ENCODE data around the gene RHEB. TPM values are rescaled to one million over a fixed set of nuclear protein-coding genes. Genes with fewer than 3 reads are reported as not detected.

The RHEB gene
- total RNA-seq, 1 experiment from 2014 or later: 114 TPM

- H3K56ac ChIP-seq (ENCODE audit: insufficient read length, low read depth, low read length): no peak overlapping the region
- Mint-ChIP-seq H3K9me3 (no peaks in the 10 kb centered on the region), H3K4me3 (no peak overlapping the region), H3K27me3 (ENCODE audit: low read depth) (peaks cover 7% of the 10 kb centered on the region), H3K27ac (no peak overlapping the region), H3K36me3 (ENCODE audit: insufficient read depth in 1 of 3, low read depth in 3 of 3) (no peaks in the 10 kb centered on the region; a peak in 1 of 7 replicates), H3K4me1 (peaks cover 33 to 41% of the 10 kb centered on the region in 2 experiments)
- H3K27ac ChIP-seq (ENCODE audit: insufficient read length, low read depth, low read length): no peak overlapping the region
- H2BK20ac ChIP-seq (ENCODE audit: low read depth, low read length, poor library complexity, severe bottlenecking): no peak overlapping the region
- no peak overlapping the region for H3T11ph ChIP-seq (ENCODE audit: low read length)
- H3K9ac ChIP-seq (ENCODE audit: extremely low read depth, insufficient read length, low read length): no peak overlapping the region
- no peak overlapping the region for H2BK5ac ChIP-seq (ENCODE audit: insufficient read length, low read length)
- H2AK5ac ChIP-seq (ENCODE audit: insufficient read length, low read length): no peak overlapping the region
- TF ChIP-seq CTCF (conservative IDR thresholded peaks at IDR 0.05): no peak
- H3K4me1 ChIP-seq (ENCODE audit: insufficient read depth, low read length): peaks cover 3% of the 10 kb centered on the region; the same call in 1 of the 2 replicates
- no peaks in the 10 kb centered on the region for H3K23me2 ChIP-seq (ENCODE audit: insufficient read length, low read depth, low read length, poor library complexity, severe bottlenecking)
- no CpG with 5 or more reads among the region's 5 CpGs for WGBS (ENCODE audit: extremely low coverage, insufficient read length, low lambda C conversion rate)
- no peak overlapping the region for H3K14ac ChIP-seq (ENCODE audit: insufficient read depth, low read length)
- H3K79me1 ChIP-seq (ENCODE audit: insufficient read depth, low read depth, low read length, poor library complexity, severe bottlenecking): no peaks in the 10 kb centered on the region
- no peak overlapping the region for H3K4me2 ChIP-seq (ENCODE audit: insufficient read depth, insufficient read length, low read length)
- no peak overlapping the region for H4K91ac ChIP-seq (ENCODE audit: insufficient read length, low read depth, low read length)
- no peak overlapping the region for H2BK12ac ChIP-seq (ENCODE audit: insufficient read length, low read depth, low read length)
- no peaks in the 10 kb centered on the region for H3K27me3 ChIP-seq (ENCODE audit: insufficient read depth, low read length)
- no peak overlapping the region for H4K5ac ChIP-seq (ENCODE audit: insufficient read length, low read depth, low read length)
- no peak for DNase-seq
- no peak overlapping the region for H2BK120ac ChIP-seq (ENCODE audit: low read depth, low read length, poor library complexity, severe bottlenecking)
- H3K23ac ChIP-seq (ENCODE audit: insufficient read length, low read depth, low read length): no peak overlapping the region
- H2BK15ac ChIP-seq (ENCODE audit: low read depth, low read length): no peak overlapping the region
- H3K18ac ChIP-seq (ENCODE audit: insufficient read length, low read depth, low read length): no peak overlapping the region
- H3K79me2 ChIP-seq (ENCODE audit: insufficient read depth, low read length): no peaks in the 10 kb centered on the region
- no peak overlapping the region for H2AFZ ChIP-seq (ENCODE audit: low read length)
- H3K9me3 ChIP-seq (ENCODE audit: control insufficient read depth, low read depth, low read length): no peaks in the 10 kb centered on the region
- H4K20me1 ChIP-seq (ENCODE audit: control insufficient read depth, insufficient read depth, insufficient read length): no peaks in the 10 kb centered on the region
- no peak overlapping the region for H4K8ac ChIP-seq (replicated peaks; ENCODE audit: insufficient read length, low read depth, low read length)
- H3K4ac ChIP-seq (ENCODE audit: low read depth, low read length): no peak overlapping the region
Measured at GRCh38 chr7:151429237-151429559, 90.5 kb downstream of the RHEB start.

All from H9 (cell line).